Colonic mucosa (tissue), 4 donors: ENCODE results near the gene OBP2B. TPM values are rescaled to one million over a fixed set of nuclear protein-coding genes. Genes with fewer than 3 reads are reported as not detected.

ENCODE experiments used
- DNase-seq: peaks from one replicate; pipeline ENCODE4 v3.0.0-alpha.2; 2020
- H3K27ac ChIP-seq: fragments of 200-600 bp; one replicate; pipeline ENCODE4 v1.8.0; 2021
- H3K27me3 ChIP-seq: fragments of 200-600 bp; one replicate; pipeline ENCODE4 v1.8.0; 2021
- H3K36me3 ChIP-seq: fragments of 200-600 bp; one replicate; pipeline ENCODE4 v1.8.0; 2021
- H3K4me1 ChIP-seq: fragments of 200-600 bp; one replicate; pipeline ENCODE4 v1.8.0; 2021; ENCODE audit warnings: mild to moderate bottlenecking
- H3K4me3 ChIP-seq: fragments of 200-600 bp; one replicate; pipeline ENCODE4 v1.8.0; 2021
- H3K9ac ChIP-seq, 2 donors: one replicate each; pipeline ENCODE4 v1.7.0; 2013; ENCODE audit warnings: control low read depth in 2 of 2, low read depth in 2 of 2, low read length in 2 of 2
- H3K9me3 ChIP-seq: fragments of 200-600 bp; one replicate; pipeline ENCODE4 v1.8.0; 2021
- intact Hi-C: fragments of 100-400 bp; cut with DNase I; formaldehyde crosslinking; loops from one replicate; pipeline ENCODE4 v1.14.1; 2022
- total RNA-seq, 2 donors: library from RNA; stranded (reverse); fragmentation: NEBNext Ultra II Directional in 1 of 2; extraction: Animal tissue kit (Norgen Biotek cat#: 25700) in 1 of 2; gene quantifications; one replicate each; pipeline ENCODE4 v1.2.1, GENCODE V29; 2021
- TF ChIP-seq, protein P1 (sequence below): fragments of 200-600 bp; IDR thresholded peaks from one replicate; pipeline ENCODE4 v1.8.0; 2022; ENCODE audit warnings: antibody characterized with exemption, mild to moderate bottlenecking
- donor health status: healthy.
- donor health status: DM: no; HTN: no; CAD: no.
- donor health status: DM: no; HTN: no; CAD: no.

Gene OBP2B
- total RNA-seq, 2 donors from 2014 or later: not detected

GRCh38 chr9:133188843-133189180 lies 20.2 kb downstream of the OBP2B start:
- Histone ChIP-seq H3K9ac (no peak overlapping the region), H3K36me3 (no peaks in the 10 kb centered on the region), H3K9me3 (no peaks in the 10 kb centered on the region), H3K27me3 (no peaks in the 10 kb centered on the region), H3K4me1 (no peaks in the 10 kb centered on the region), H3K4me3 (no peak overlapping the region), H3K27ac (no peak overlapping the region)
- DNase-seq: no peak
- TF ChIP-seq, protein P1, sequence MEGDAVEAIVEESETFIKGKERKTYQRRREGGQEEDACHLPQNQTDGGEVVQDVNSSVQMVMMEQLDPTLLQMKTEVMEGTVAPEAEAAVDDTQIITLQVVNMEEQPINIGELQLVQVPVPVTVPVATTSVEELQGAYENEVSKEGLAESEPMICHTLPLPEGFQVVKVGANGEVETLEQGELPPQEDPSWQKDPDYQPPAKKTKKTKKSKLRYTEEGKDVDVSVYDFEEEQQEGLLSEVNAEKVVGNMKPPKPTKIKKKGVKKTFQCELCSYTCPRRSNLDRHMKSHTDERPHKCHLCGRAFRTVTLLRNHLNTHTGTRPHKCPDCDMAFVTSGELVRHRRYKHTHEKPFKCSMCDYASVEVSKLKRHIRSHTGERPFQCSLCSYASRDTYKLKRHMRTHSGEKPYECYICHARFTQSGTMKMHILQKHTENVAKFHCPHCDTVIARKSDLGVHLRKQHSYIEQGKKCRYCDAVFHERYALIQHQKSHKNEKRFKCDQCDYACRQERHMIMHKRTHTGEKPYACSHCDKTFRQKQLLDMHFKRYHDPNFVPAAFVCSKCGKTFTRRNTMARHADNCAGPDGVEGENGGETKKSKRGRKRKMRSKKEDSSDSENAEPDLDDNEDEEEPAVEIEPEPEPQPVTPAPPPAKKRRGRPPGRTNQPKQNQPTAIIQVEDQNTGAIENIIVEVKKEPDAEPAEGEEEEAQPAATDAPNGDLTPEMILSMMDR: no peak
- intact Hi-C loops: loop anchor here (10.0 kb wide), 1 partner anchor 96 kb away; no protein-coding TSS in a partner anchor

DNA sequence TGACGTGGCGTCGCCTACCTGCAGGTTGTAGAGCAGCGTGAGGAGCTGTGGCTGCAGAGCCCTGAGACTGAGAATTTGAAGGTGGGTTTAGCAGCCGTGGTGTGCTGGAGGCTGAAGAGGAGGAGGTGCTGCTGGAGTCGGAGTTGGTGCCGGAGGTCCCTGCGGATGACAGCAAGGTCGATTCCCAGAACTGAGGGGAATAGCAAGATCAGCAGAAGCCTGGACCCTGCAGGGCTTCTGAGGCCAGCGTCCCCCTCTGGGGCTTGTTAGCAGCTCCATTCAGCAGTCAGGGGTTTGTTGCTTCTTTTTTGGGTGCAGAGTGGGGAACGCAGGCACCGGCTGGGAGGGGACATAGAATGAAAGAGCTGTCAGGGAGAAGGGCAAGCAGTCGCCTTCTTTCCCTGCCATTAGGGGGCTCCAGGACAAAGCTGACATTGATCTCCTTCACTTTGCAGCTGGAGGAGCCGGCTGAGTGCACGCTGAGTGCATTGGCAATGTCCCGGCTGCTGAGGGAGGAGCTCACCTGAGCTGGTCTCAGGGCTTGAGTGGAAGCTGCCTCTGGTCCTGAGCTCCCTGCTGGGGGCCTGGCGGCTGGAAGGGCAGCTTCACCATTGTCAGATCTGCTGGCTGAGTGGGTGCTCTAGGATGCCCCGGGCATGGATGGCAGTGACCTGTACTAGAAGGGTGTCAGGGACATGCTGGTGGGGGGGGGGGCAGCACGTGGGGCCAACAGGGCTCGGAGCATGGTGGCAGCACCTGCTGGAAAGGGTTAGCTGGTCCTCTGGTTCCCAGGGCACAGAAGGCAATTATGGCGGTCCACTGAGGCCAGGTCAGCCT lies 20.8 kb downstream of the OBP2B start:
- H3K9me3 ChIP-seq: no peaks in the 10 kb centered on the region
- intact Hi-C loops: loop anchor here (10.0 kb wide), 1 partner anchor 97 kb away; no protein-coding TSS in a partner anchor
- H3K27me3 ChIP-seq: no peaks in the 10 kb centered on the region

GRCh38 chr9:133187561-133188005 lies 21.5 kb downstream of the OBP2B start:
- intact Hi-C loops: loop anchor here (2.0 to 10.0 kb wide), 3 partner anchors 97 to 217 kb away; no protein-coding TSS in a partner anchor
- Histone ChIP-seq H3K4me3 (no peak overlapping the region), H3K36me3 (no peaks in the 10 kb centered on the region), H3K27me3 (no peaks in the 10 kb centered on the region), H3K27ac (no peak overlapping the region), H3K9me3 (no peaks in the 10 kb centered on the region), H3K4me1 (no peaks in the 10 kb centered on the region), H3K9ac (no peak overlapping the region)
- DNase-seq: no peak
- TF ChIP-seq, protein P1: no peak

More for the DNA sequence above, 20.8 kb downstream of the OBP2B start:
- DNase-seq: peak; percentile 29
- TF ChIP-seq, protein P1: peak; percentile 13
- Histone ChIP-seq H3K27ac (no peak overlapping the region), H3K4me3 (no peak overlapping the region), H3K4me1 (no peaks in the 10 kb centered on the region), H3K9ac (no peak overlapping the region), H3K36me3 (no peaks in the 10 kb centered on the region)

DNA sequence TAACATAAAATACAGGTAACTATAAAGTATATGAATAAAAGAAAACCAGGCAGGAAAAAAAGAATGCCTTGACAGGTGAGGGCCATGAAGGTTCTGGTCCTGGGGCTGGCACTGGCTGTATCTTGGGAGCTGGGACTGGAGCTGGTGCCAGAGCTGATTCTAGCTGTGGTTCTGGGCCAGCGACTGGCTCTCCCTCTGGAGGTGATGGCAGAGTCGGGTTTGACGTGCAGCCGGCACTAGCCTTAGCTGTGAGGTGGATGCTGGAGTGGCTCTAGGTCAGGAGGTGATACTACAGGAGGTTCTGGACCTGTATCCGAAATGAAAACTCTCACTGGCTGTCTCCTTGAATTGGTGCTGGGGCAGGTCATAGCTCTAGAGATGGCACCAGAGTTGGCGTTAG lies 22.3 kb downstream of the OBP2B start:
- no peaks in the 10 kb centered on the region for H3K9me3 ChIP-seq
- no peak for DNase-seq
- H3K27me3 ChIP-seq: no peaks in the 10 kb centered on the region
- no peak overlapping the region for H3K9ac ChIP-seq
- H3K4me3 ChIP-seq: no peak overlapping the region
- no peaks in the 10 kb centered on the region for H3K36me3 ChIP-seq
- intact Hi-C loops: loop anchor here (2.0 to 10.0 kb wide), 3 partner anchors 98 to 218 kb away; no protein-coding TSS in a partner anchor
- H3K4me1 ChIP-seq: no peaks in the 10 kb centered on the region
- TF ChIP-seq, protein P1: no peak
- H3K27ac ChIP-seq: no peak overlapping the region

DNA sequence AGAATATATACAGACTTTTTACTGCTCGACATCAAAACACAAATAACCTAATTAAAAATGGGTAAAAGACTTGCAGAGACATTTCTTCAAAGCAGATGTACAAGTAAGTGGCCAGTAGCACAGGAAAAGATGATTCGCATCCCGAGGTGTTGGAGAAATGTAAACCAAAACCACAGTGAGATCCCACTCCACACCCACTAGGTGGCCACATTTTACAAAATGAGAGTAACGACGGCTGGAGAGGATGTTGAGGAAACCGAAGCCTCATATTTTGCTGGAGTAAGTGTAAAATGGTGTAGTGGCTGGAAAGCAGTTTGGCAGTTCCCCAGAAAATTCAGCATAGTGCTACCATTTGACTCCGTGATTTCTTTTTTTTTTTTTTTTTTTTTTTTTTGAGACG lies 24.1 kb downstream of the OBP2B start:
- Histone ChIP-seq H3K9me3 (no peaks in the 10 kb centered on the region), H3K36me3 (no peaks in the 10 kb centered on the region), H3K4me1 (no peaks in the 10 kb centered on the region), H3K4me3 (no peak overlapping the region), H3K27me3 (no peaks in the 10 kb centered on the region), H3K9ac (no peak overlapping the region), H3K27ac (no peak overlapping the region)
- intact Hi-C loops: loop anchor here (5.0 to 10.0 kb wide), 2 partner anchors 100 to 302 kb away; no protein-coding TSS in a partner anchor
- peak; percentile 55 for DNase-seq
- TF ChIP-seq, protein P1: peak; percentile 42
